K562 (cell line): Measurements from ENCODE around the gene PI4KA. TPM values are rescaled to one million over a fixed set of nuclear protein-coding genes. Genes with fewer than 3 reads are reported as not detected.

ENCODE experiments used
- CHCHD3 ChIP-seq: fragments of 250-450 bp; sonication (Bioruptor Pico); IDR thresholded peaks from 2 replicates; pipeline ENCODE4 v2.1.2; 2022; ENCODE audit warnings: mild to moderate bottlenecking
- HNRNPK ChIP-seq: fragments of 200-400 bp; formaldehyde crosslinking; IDR thresholded peaks from one replicate; pipeline ENCODE4 v1.6.1; 2018; ENCODE audit warnings: mild to moderate bottlenecking, low read depth, low read length; ENCODE audit not compliant: poor library complexity, severe bottlenecking
- IRF2 ChIP-seq: sonication (generic); formaldehyde crosslinking; IDR thresholded peaks from 2 replicates; pipeline ENCODE4 v1.8.1; 2022; ENCODE audit warnings: mild to moderate bottlenecking, missing genetic modification reagents
- MAFK ChIP-seq: IDR thresholded peaks from 2 replicates; pipeline ENCODE4 v1.6.1; 2011; ENCODE audit warnings: low read length, improper control_type of control experiment
- NR1H2 ChIP-seq: sonication (generic); formaldehyde crosslinking; IDR thresholded peaks from 2 replicates; pipeline ENCODE4 v1.4.0; 2020; ENCODE audit warnings: mild to moderate bottlenecking, missing genetic modification reagents
- RBM22 ChIP-seq: fragments of 200-400 bp; formaldehyde crosslinking; IDR thresholded peaks from 2 replicates; pipeline ENCODE4 v1.6.1; 2018; ENCODE audit warnings: low read length, low read depth; ENCODE audit not compliant: poor library complexity, severe bottlenecking
- RBM39 ChIP-seq: fragments of 200-400 bp; formaldehyde crosslinking; optimal IDR thresholded peaks from 2 replicates; pipeline ENCODE3; 2018; ENCODE audit warnings: low read depth, low read length
- ZBTB17 ChIP-seq: fragments of 450-650 bp; formaldehyde crosslinking; IDR thresholded peaks from 2 replicates; pipeline ENCODE4 v1.4.0; 2020; ENCODE audit warnings: mild to moderate bottlenecking
- ZNF274 ChIP-seq: IDR thresholded peaks from 2 replicates; pipeline ENCODE4 v1.6.1; 2011; ENCODE audit warnings: low read depth, mild to moderate bottlenecking, low read length, moderate library complexity, borderline replicate concordance
- polyA plus RNA-seq, 8 experiments: library from polyadenylated mRNA; depleted of rRNA in 4 of 8; stranded (reverse) in 5 of 8; unstranded in 3 of 8; fragments of >200 nt; fragmentation: Nextera tagmentation in 2 of 8; fragmentation: Illumina TruSeq in 1 of 8; extraction: Ambion mirVana in 2 of 8; extraction: Trizol in 1 of 8; gene quantifications; 2 replicates each; pipeline versions ENCODE4 v1.2.1 to v1.2.3, GENCODE V29; 2011 to 2014; ENCODE audit warnings: inconsistent platforms in 1 of 8, missing spikeins in 1 of 8
- total RNA-seq, 7 experiments: library from RNA; depleted of rRNA in 6 of 7; stranded (reverse); fragments of >200 nt in 6 of 7; fragmentation: Illumina TruSeq in 2 of 7; extraction: Trizol in 2 of 7; gene quantifications; 2 replicates each; pipeline versions ENCODE4 v1.2.1 to v1.2.3, GENCODE V29; 2011 to 2021; ENCODE audit warnings: low replicate concordance in 1 of 7
- TF ChIP-seq, protein P1 (sequence below): fragments of 250-450 bp; sonication (Bioruptor Pico); IDR thresholded peaks from 2 replicates; pipeline ENCODE4 v1.8.0; 2021; ENCODE audit warnings: borderline replicate concordance, mild to moderate bottlenecking, moderate library complexity; ENCODE audit not compliant: poor library complexity, severe bottlenecking
- TF ChIP-seq, protein P2 (sequence below): fragments of 250-450 bp; sonication (Bioruptor Pico); IDR thresholded peaks from 2 replicates; pipeline ENCODE4 v1.8.0; 2022; ENCODE audit warnings: moderate library complexity, mild to moderate bottlenecking, inconsistent platforms
- TF ChIP-seq, protein P3 (sequence below): fragments of 450-650 bp; IDR thresholded peaks from 2 replicates; pipeline ENCODE4 v1.6.1; 2016; ENCODE audit warnings: mild to moderate bottlenecking, moderate library complexity

The PI4KA gene
- total and polyA plus RNA-seq, 9 of the 15 experiments (the other 6 are each of a cell fraction or from before 2014, with no cell fraction given), result 7.3 to 187 (median 84.7) TPM

DNA sequence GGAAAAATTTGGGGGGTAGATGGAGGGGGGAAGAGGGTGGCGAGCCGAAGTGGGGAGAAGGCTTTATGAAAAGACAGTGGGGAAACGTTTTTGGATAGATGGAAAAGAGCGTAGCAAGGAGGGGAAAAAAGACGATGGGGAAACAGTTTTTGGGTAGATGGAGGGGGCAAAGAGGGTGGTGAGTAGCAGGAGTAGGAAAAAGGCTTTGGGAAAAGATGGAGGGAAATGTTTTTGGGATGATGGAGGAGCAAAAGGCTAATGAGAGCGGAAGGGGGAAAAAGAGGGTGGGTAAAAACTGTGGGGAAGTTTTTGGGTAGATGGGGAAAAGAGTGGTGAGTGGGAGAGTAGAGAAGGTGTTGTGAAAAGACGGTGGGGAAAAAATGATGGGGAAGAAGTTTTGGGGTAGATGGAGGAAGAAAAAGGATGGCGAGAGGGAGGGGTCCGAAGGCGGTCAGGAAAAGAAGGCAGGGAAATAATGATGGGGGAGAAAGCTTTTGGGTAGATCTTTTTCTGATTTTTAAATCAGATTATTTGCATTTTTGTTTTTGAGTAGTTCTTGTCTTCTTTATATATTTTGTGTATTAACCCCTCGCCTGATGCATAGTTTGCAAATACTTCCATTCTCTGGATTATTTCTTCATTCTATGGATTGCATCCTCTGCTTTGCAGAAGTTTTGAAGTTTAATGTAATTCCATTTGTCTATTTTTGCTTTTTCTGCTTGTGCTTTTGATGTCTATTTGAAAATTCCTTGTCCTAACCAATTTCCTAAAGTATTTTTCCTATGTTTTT, 200.0 kb downstream of the PI4KA start (continued):
- TF ChIP-seq, protein P1, sequence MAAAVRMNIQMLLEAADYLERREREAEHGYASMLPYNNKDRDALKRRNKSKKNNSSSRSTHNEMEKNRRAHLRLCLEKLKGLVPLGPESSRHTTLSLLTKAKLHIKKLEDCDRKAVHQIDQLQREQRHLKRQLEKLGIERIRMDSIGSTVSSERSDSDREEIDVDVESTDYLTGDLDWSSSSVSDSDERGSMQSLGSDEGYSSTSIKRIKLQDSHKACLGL (CRISPR knock-in tag), result no peak
- no peak for TF ChIP-seq IRF2 (CRISPR knock-in tag)
- TF ChIP-seq, protein P2, sequence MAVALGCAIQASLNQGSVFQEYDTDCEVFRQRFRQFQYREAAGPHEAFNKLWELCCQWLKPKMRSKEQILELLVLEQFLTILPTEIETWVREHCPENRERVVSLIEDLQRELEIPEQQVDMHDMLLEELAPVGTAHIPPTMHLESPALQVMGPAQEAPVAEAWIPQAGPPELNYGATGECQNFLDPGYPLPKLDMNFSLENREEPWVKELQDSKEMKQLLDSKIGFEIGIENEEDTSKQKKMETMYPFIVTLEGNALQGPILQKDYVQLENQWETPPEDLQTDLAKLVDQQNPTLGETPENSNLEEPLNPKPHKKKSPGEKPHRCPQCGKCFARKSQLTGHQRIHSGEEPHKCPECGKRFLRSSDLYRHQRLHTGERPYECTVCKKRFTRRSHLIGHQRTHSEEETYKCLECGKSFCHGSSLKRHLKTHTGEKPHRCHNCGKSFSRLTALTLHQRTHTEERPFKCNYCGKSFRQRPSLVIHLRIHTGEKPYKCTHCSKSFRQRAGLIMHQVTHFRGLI (CRISPR knock-in tag), result no peak
- 0 out of 2 replicates have a peak, but pooled peaks have one; percentile 64 for TF ChIP-seq CHCHD3
- TF ChIP-seq, protein P3, sequence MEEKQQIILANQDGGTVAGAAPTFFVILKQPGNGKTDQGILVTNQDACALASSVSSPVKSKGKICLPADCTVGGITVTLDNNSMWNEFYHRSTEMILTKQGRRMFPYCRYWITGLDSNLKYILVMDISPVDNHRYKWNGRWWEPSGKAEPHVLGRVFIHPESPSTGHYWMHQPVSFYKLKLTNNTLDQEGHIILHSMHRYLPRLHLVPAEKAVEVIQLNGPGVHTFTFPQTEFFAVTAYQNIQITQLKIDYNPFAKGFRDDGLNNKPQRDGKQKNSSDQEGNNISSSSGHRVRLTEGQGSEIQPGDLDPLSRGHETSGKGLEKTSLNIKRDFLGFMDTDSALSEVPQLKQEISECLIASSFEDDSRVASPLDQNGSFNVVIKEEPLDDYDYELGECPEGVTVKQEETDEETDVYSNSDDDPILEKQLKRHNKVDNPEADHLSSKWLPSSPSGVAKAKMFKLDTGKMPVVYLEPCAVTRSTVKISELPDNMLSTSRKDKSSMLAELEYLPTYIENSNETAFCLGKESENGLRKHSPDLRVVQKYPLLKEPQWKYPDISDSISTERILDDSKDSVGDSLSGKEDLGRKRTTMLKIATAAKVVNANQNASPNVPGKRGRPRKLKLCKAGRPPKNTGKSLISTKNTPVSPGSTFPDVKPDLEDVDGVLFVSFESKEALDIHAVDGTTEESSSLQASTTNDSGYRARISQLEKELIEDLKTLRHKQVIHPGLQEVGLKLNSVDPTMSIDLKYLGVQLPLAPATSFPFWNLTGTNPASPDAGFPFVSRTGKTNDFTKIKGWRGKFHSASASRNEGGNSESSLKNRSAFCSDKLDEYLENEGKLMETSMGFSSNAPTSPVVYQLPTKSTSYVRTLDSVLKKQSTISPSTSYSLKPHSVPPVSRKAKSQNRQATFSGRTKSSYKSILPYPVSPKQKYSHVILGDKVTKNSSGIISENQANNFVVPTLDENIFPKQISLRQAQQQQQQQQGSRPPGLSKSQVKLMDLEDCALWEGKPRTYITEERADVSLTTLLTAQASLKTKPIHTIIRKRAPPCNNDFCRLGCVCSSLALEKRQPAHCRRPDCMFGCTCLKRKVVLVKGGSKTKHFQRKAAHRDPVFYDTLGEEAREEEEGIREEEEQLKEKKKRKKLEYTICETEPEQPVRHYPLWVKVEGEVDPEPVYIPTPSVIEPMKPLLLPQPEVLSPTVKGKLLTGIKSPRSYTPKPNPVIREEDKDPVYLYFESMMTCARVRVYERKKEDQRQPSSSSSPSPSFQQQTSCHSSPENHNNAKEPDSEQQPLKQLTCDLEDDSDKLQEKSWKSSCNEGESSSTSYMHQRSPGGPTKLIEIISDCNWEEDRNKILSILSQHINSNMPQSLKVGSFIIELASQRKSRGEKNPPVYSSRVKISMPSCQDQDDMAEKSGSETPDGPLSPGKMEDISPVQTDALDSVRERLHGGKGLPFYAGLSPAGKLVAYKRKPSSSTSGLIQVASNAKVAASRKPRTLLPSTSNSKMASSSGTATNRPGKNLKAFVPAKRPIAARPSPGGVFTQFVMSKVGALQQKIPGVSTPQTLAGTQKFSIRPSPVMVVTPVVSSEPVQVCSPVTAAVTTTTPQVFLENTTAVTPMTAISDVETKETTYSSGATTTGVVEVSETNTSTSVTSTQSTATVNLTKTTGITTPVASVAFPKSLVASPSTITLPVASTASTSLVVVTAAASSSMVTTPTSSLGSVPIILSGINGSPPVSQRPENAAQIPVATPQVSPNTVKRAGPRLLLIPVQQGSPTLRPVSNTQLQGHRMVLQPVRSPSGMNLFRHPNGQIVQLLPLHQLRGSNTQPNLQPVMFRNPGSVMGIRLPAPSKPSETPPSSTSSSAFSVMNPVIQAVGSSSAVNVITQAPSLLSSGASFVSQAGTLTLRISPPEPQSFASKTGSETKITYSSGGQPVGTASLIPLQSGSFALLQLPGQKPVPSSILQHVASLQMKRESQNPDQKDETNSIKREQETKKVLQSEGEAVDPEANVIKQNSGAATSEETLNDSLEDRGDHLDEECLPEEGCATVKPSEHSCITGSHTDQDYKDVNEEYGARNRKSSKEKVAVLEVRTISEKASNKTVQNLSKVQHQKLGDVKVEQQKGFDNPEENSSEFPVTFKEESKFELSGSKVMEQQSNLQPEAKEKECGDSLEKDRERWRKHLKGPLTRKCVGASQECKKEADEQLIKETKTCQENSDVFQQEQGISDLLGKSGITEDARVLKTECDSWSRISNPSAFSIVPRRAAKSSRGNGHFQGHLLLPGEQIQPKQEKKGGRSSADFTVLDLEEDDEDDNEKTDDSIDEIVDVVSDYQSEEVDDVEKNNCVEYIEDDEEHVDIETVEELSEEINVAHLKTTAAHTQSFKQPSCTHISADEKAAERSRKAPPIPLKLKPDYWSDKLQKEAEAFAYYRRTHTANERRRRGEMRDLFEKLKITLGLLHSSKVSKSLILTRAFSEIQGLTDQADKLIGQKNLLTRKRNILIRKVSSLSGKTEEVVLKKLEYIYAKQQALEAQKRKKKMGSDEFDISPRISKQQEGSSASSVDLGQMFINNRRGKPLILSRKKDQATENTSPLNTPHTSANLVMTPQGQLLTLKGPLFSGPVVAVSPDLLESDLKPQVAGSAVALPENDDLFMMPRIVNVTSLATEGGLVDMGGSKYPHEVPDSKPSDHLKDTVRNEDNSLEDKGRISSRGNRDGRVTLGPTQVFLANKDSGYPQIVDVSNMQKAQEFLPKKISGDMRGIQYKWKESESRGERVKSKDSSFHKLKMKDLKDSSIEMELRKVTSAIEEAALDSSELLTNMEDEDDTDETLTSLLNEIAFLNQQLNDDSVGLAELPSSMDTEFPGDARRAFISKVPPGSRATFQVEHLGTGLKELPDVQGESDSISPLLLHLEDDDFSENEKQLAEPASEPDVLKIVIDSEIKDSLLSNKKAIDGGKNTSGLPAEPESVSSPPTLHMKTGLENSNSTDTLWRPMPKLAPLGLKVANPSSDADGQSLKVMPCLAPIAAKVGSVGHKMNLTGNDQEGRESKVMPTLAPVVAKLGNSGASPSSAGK, result no peak; the same call in 1 of the 2 replicates
- no peak for TF ChIP-seq NR1H2 (CRISPR knock-in tag)
- no peak for TF ChIP-seq RBM39
- TF ChIP-seq RBM22, result no peak
- TF ChIP-seq HNRNPK, result peak; percentile 93
- no peak for TF ChIP-seq ZNF274
- TF ChIP-seq MAFK, result no peak
- no peak for TF ChIP-seq ZBTB17 (CRISPR knock-in tag)
